Heart left ventricle (tissue), 16 donors: Measurements from ENCODE around the gene ARHGAP24. TPM values are rescaled to one million over a fixed set of nuclear protein-coding genes. Genes with fewer than 3 reads are reported as not detected.

ENCODE experiments used
- ATAC-seq, 4 donors: fragments of 200-7000 bp; cut with Tn5 transposase; one replicate each; pipeline ENCODE4 v1.9.1; 2020 to 2022; ENCODE audit warnings: moderate library complexity in 4 of 4, mild to moderate bottlenecking in 3 of 4, moderate number of reproducible peaks in 1 of 4
- DNase-seq, 5 donors: peaks; one replicate each; pipeline ENCODE4 v3.0.0-alpha.2; 2020
- H3K27ac ChIP-seq, 12 donors: fragments of 200-600 bp; sonication (generic) in 4 of 12; one replicate each; pipeline versions ENCODE4 v1.5.0 to v1.8.0; 2016 to 2022; ENCODE audit warnings: mild to moderate bottlenecking in 2 of 12
- H3K27me3 ChIP-seq, 9 donors: fragments of 200-600 bp; sonication (generic) in 2 of 9; one replicate each; pipeline versions ENCODE4 v1.5.1 to v1.8.0; 2016 to 2022; ENCODE audit warnings: mild to moderate bottlenecking in 3 of 9
- H3K36me3 ChIP-seq, 9 donors: fragments of 200-600 bp; sonication (generic) in 2 of 9; one replicate each; pipeline versions ENCODE4 v1.5.0 to v1.8.0; 2018 to 2022; ENCODE audit warnings: mild to moderate bottlenecking in 2 of 9
- H3K4me1 ChIP-seq, 12 donors: fragments of 200-600 bp; sonication (generic) in 4 of 12; one replicate each; pipeline versions ENCODE4 v1.5.0 to v1.8.0; 2016 to 2022; ENCODE audit warnings: mild to moderate bottlenecking in 3 of 12
- H3K4me3 ChIP-seq, 12 donors: fragments of 200-600 bp; sonication (generic) in 4 of 12; one replicate each; pipeline versions ENCODE4 v1.5.0 to v1.8.0; 2017 to 2022; ENCODE audit warnings: mild to moderate bottlenecking in 9 of 12, moderate library complexity in 4 of 12
- H3K9me3 ChIP-seq, 12 donors: fragments of 200-600 bp; sonication (generic) in 4 of 12; one replicate each; pipeline versions ENCODE4 v1.5.0 to v1.8.0; 2016 to 2022; ENCODE audit warnings: mild to moderate bottlenecking in 1 of 12
- CTCF ChIP-seq, 12 donors: fragments of 200-600 bp; sonication (generic) in 4 of 12; IDR thresholded peaks; one replicate each; pipeline versions ENCODE4 v1.5.0 to v1.8.0; 2018 to 2022; ENCODE audit warnings: antibody characterized with exemption in 12 of 12, mild to moderate bottlenecking in 5 of 12
- POLR2A ChIP-seq, 2 donors: fragments of 450-650 bp; IDR thresholded peaks; one replicate each; pipeline ENCODE4 v1.6.1; 2017; ENCODE audit warnings: antibody characterized with exemption in 2 of 2, mild to moderate bottlenecking in 2 of 2, moderate library complexity in 2 of 2
- WGBS, 4 donors: extraction: QIAGEN DNeasy Blood & Tissue Kit in 2 of 4; methylation state at CpG; one replicate each; pipeline versions ENCODE4 v1.1.5 to v1.1.7; 2013 to 2018; 5-methylcytosine and 5-hydroxymethylcytosine counted together
- intact Hi-C, 10 donors: fragments of 100-400 bp; cut with DNase I; formaldehyde crosslinking; loops; one replicate each; pipeline versions ENCODE4 v1.11.1 to v1.14.2; 2022
- polyA plus RNA-seq, 2 donors: library from polyadenylated mRNA; stranded (reverse); fragments of 200-250 nt; gene quantifications; one replicate each; pipeline ENCODE4 v1.2.3, GENCODE V29; 2013
- total RNA-seq, 9 donors: library from RNA; depleted of rRNA in 2 of 9; stranded (reverse); fragments of >200 nt in 2 of 9; fragmentation: NEBNext Ultra II Directional in 3 of 9; extraction: Animal tissue kit (Norgen Biotek cat#: 25700) in 3 of 9; gene quantifications; one replicate each; pipeline versions ENCODE4 v1.1.0 to v1.2.4, GENCODE V29; 2016 to 2023
- donor health status: ischemic (EF 13 %, LVEDD 7.1; RV severe dilation, severe dysfunction).
- donor health status: healthy with polysubstance abuse.
- donor health status: DM: no; HTN: yes; CAD: no.
- donor health status: DM: no; HTN: no; CAD: no.
- donor health status: ischemic (EF 25% LVEDD 6.9; RV normal size, moderate dysfunction).
- donor health status: ischemic (EF 25% LVEDD 5.7; RV mildly dilated, moderate dysfunction).
- donor health status: healthy.
- donor health status: DM: yes; HTN: yes; CAD: no.
- donor health status: ischemic (EF 35%, LVEDD 5.7; RV mildly dilated, moderate dysfunction).
- donor health status: nonischemic (EF 11% LVEDD 7.7; RV severe dilation, severe dysfunction).
- donor health status: DM: yes; HTN: yes; CAD: no.
- donor health status: PGD.
- donor health status: ischemic (EF 29% LVEDD 5.4; RV normal size, mild dysfunction).
- donor health status: nonischemic (EF 23%, LVEDD 6.1; RV moderate dilation, normal function).

The ARHGAP24 gene
- total and polyA plus RNA-seq, 11 donors = 4.5 to 36.9 (median 18.9) TPM

- intact Hi-C loops = no loop called here
- Histone ChIP-seq H3K27ac (peak overlapping the region in 1 of 12 donors; percentile 9), H3K36me3 (no peaks in the 10 kb centered on the region), H3K27me3 (no peaks in the 10 kb centered on the region), H3K4me3 (no peak overlapping the region), H3K4me1 (peaks cover 0 to 42% (median 0%) of the 10 kb centered on the region in 12 donors), H3K9me3 (peaks cover 0 to 14% (median 0%) of the 10 kb centered on the region in 12 donors)
- DNase-seq = no peak
- WGBS, 4 donors = 91 to 98% (median 94%) methylated on average over 3 of the region's 3 CpGs
- no peak for ATAC-seq
- TF ChIP-seq POLR2A (IDR thresholded peaks at IDR 0.05) (no peak), CTCF (IDR thresholded peaks at IDR 0.05) (no peak)
Measured at GRCh38 chr4:85669204-85669603, 194.3 kb downstream of the ARHGAP24 start.

- TF ChIP-seq POLR2A (IDR thresholded peaks at IDR 0.05) (no peak), CTCF (IDR thresholded peaks at IDR 0.05) (no peak)
- Histone ChIP-seq H3K4me1 (peaks cover 0 to 42% (median 0%) of the 10 kb centered on the region in 12 donors), H3K36me3 (no peaks in the 10 kb centered on the region), H3K27me3 (no peaks in the 10 kb centered on the region), H3K9me3 (peaks cover 0 to 14% (median 0%) of the 10 kb centered on the region in 12 donors), H3K4me3 (no peak overlapping the region), H3K27ac (no peak overlapping the region)
- ATAC-seq = no peak
- no peak for DNase-seq
- WGBS, 4 donors = 87 to 91% (median 89%) methylated on average over 3 of the region's 3 CpGs
- intact Hi-C loops = no loop called here
Measured at GRCh38 chr4:85669992-85670548, 195.1 kb downstream of the ARHGAP24 start.

- ATAC-seq = no peak
- H3K27me3 ChIP-seq = no peaks in the 10 kb centered on the region
- peaks cover 0 to 10% (median 0%) of the 10 kb centered on the region in 12 donors for H3K9me3 ChIP-seq
- no peak for TF ChIP-seq CTCF (IDR thresholded peaks at IDR 0.05)
- TF ChIP-seq POLR2A (IDR thresholded peaks at IDR 0.05) = no peak
- no peaks in the 10 kb centered on the region for H3K36me3 ChIP-seq
- intact Hi-C loops = no loop called here
- peak overlapping the region in 3 of 12 donors; percentile 23 to 84 (median 55) for H3K27ac ChIP-seq
- 92 to 97% (median 96%) methylated on average over 2 of the region's 2 CpGs for WGBS, 4 donors
- no peak for DNase-seq
- H3K4me3 ChIP-seq = no peak overlapping the region
- H3K4me1 ChIP-seq = peaks cover 0 to 43% (median 0%) of the 10 kb centered on the region in 12 donors
Measured at GRCh38 chr4:85671120-85671519, 196.2 kb downstream of the ARHGAP24 start.

- WGBS, 4 donors = 56 to 64% (median 58%) methylated on average over 3 of the region's 3 CpGs
- H3K36me3 ChIP-seq = no peaks in the 10 kb centered on the region
- H3K9me3 ChIP-seq = peaks cover 0 to 4% (median 0%) of the 10 kb centered on the region in 12 donors
- H3K27me3 ChIP-seq = no peaks in the 10 kb centered on the region
- H3K27ac ChIP-seq = peak overlapping the region in 9 of 12 donors; percentile 0 to 84 (median 29)
- intact Hi-C loops = no loop called here
- ATAC-seq (peak in 1 of 4 donors; percentile 42), DNase-seq (no peak)
- H3K4me1 ChIP-seq = peaks cover 0 to 53% (median 2%) of the 10 kb centered on the region in 12 donors
- no peak overlapping the region for H3K4me3 ChIP-seq
- TF ChIP-seq POLR2A (IDR thresholded peaks at IDR 0.05) = no peak
- no peak for TF ChIP-seq CTCF (IDR thresholded peaks at IDR 0.05)
Measured at GRCh38 chr4:85672116-85672515, 197.2 kb downstream of the ARHGAP24 start.
